ENCODE data around the gene RAG2. TPM values are rescaled to one million over a fixed set of nuclear protein-coding genes. Genes with fewer than 3 reads are reported as not detected.

Gene RAG2
- total RNA-seq, 1 experiment from 2014 or later = not detected

- Histone ChIP-seq H3K79me2 (ENCODE audit: insufficient read depth, low read length) (no peaks in the 10 kb centered on the region), H3K4me2 (ENCODE audit: low read length) (no peak overlapping the region), H3K9me2 (ENCODE audit: insufficient read depth) (no peaks in the 10 kb centered on the region), H3K36me3 (ENCODE audit: control insufficient read depth in 1 of 2, insufficient read depth in 2 of 2, low read length in 2 of 2) (no peaks in the 10 kb centered on the region), H2AFZ (ENCODE audit: low read depth, low read length, poor library complexity, severe bottlenecking) (no peak overlapping the region), H3K9ac (ENCODE audit: low read length) (no peak overlapping the region), H4K20me1 (ENCODE audit: insufficient read depth) (no peaks in the 10 kb centered on the region), H3K27me3 (ENCODE audit: insufficient read depth, low read length) (no peaks in the 10 kb centered on the region), H3K4me3 (replicated peaks in 1 of 2; ENCODE audit: low read depth in 1 of 2, low read length in 2 of 2) (no peak overlapping the region), H3K27ac (ENCODE audit: low read depth, low read length) (no peak overlapping the region), H3K4me1 (ENCODE audit: control insufficient read depth in 1 of 2, insufficient read depth in 2 of 2, low read length in 2 of 2) (no peaks in the 10 kb centered on the region), H3K9me3 (ENCODE audit: control insufficient read depth in 1 of 2, insufficient read depth in 1 of 2, low read depth in 1 of 2, low read length in 2 of 2) (no peaks in the 10 kb centered on the region)
- DNase-seq (ENCODE audit: low read depth, low spot score) = no peak
- intact Hi-C loops (cut with micrococcal nuclease) = loop anchor here (10.0 kb wide), 1 partner anchor 325 kb away; the partner anchor contains the start of gene PRR5L
- CTCF ChIA-PET = no interaction called here
- no TSS peak for BruUV-seq (replicated peaks)
- TF ChIP-seq TCF7L2 (IDR thresholded peaks at IDR 0.05; ENCODE audit: borderline replicate concordance, extremely low read depth, insufficient read depth, insufficient read length) = no peak
- no peak for TF ChIP-seq POLR2AphosphoS5 (IDR thresholded peaks at IDR 0.05; ENCODE audit: low read depth, low read length)
- no peak for TF ChIP-seq JUND (IDR thresholded peaks at IDR 0.05)
- TF ChIP-seq SP1 (IDR thresholded peaks at IDR 0.05; ENCODE audit: low read depth) = no peak
- TF ChIP-seq EZH2phosphoT487 (IDR thresholded peaks at IDR 0.05; ENCODE audit: borderline replicate concordance) = no peak
- TF ChIP-seq ELF1 (IDR thresholded peaks at IDR 0.05; ENCODE audit: borderline replicate concordance, low read depth) = no peak
- TF ChIP-seq SIN3A (IDR thresholded peaks at IDR 0.05; ENCODE audit: low read depth) = no peak
- no peak for TF ChIP-seq MAX (IDR thresholded peaks at IDR 0.05)
- TF ChIP-seq CTCF (IDR thresholded peaks at IDR 0.05 in 2 of 3, conservative IDR thresholded peaks at IDR 0.05 in 1 of 3; ENCODE audit: borderline replicate concordance in 1 of 3, insufficient read depth in 1 of 3, low read depth in 2 of 3, low read length in 2 of 3) = no peak
- no peak for TF ChIP-seq REST (IDR thresholded peaks at IDR 0.05; ENCODE audit: low read depth)
- TF ChIP-seq CBX3 (IDR thresholded peaks at IDR 0.05; ENCODE audit: low read depth) = no peak
- no peak for TF ChIP-seq YY1 (IDR thresholded peaks at IDR 0.05; ENCODE audit: extremely low read depth, insufficient replicate concordance, low read depth, low read length)
- no peak for TF ChIP-seq POLR2A (IDR thresholded peaks at IDR 0.05; ENCODE audit: borderline replicate concordance, extremely low read depth, insufficient read depth, insufficient read length)
- no peak for TF ChIP-seq ATF3 (IDR thresholded peaks at IDR 0.05)
- no peak for TF ChIP-seq ZFX (IDR thresholded peaks at IDR 0.05)
- POLR2A ChIA-PET = no interaction called here
- ATAC-seq = no peak
- RAD21 ChIA-PET (ENCODE audit: low non-redundant PET in 1 of 2, low total read pairs in 2 of 2, uncharacterized antibody in 2 of 2, unreplicated experiment in 2 of 2) = no interaction called here
Observed at GRCh38 chr11:36620246-36620645, 22.2 kb upstream of the RAG2 start.
